Measurements from ENCODE around the gene RABGAP1L.
"Not testable (repeated sequence)": the region's sequence is repeated elsewhere in the genome, so short reads cannot be mapped to it uniquely, and the experiment has no call there.

RABGAP1L gene

DNA sequence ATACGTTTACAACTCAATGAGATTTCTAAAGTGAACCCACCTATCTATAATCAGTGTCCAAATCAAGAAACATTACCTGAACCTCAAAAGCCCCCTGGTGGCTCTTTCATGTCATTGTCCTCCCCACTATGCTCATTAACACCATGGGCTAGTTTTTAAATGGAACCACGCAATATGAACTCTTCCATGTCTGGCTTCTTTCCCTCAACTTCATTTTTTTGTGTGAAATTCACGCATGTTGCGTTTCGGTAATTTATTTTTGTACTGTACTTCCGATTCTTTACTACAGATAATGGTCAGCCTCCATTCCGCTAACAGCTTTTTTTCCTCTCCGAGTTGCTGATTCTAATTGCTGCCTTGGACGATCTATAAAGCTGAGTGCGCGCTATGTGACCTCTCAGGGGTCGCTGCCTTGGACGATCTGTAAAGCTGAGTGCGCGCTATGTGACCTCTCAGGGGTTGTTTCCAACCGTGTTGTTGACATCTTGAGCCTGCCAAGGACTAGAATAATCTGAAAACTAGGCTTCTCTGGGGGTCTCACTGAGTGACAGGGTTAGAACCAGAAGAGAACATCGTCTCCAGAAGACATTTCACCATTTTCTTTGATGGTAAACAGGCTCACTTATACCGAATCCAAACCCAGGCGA is 839.4 kb downstream of the RABGAP1L start:
- peak; percentile 28 for DNase-seq (ENCODE audit: low read depth)

DNA sequence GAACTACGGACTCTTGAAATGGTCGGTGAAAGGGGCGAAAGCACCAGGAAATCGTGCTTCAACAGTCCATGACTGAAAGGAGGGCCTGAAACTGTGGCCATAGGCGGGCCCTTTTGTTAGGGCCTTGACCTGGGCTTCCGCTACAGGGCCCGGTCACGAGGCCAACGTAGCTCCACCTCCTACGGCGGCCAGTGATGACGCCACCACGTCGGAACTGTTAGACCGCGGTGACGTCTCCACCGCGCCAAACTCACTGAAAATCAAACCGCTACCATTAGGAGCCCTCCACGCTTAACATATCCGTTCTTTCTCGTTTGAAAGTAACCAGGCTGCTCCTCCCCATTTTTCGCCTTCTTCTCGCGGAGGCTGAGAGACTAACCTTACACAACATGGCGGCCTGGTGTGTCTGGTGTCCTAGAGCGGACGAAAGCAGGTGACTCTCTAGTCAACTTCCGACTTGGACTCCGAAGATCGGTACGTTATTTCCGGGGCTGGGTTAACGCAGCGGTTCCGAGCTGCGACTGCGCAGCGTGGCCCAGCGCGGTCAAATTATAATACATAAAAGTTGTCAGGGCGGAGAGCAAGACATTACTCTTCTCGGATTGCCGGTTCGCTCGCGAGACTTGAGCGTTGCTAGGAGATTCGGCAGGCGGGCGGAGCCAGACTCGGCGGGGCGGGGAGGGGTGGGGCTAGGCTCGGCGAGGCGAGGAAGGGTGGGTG is 840.1 kb downstream of the RABGAP1L start:
- DNase-seq (ENCODE audit: low read depth), result peak; percentile 95

- no peak for DNase-seq (ENCODE audit: low read depth)
Measured at GRCh38 chr1:174999936-175000696, 840.8 kb downstream of the RABGAP1L start, which contains the start of gene CACYBP. Gene CACYBP (plus strand): TSS chr1:174999947. CDS start chr1:175000181, 234 bp downstream.

- no peak for DNase-seq (ENCODE audit: low read depth)
Measured at GRCh38 chr1:175000697-175001187, 841.4 kb downstream of the RABGAP1L start.

GRCh38 chr1:175002910-175003517 is 843.7 kb downstream of the RABGAP1L start:
- DNase-seq (ENCODE audit: low read depth), result no peak

GRCh38 chr1:175003521-175003920 is 844.2 kb downstream of the RABGAP1L start:
- no peak for DNase-seq (ENCODE audit: low read depth)

- no peak for DNase-seq (ENCODE audit: low read depth)
Measured at GRCh38 chr1:175005085-175005783, 845.9 kb downstream of the RABGAP1L start.

GRCh38 chr1:175009532-175009931 is 850.2 kb downstream of the RABGAP1L start:
- DNase-seq (ENCODE audit: low read depth), result no peak

GRCh38 chr1:175013445-175013844 is 854.1 kb downstream of the RABGAP1L start:
- DNase-seq (ENCODE audit: low read depth), result no peak

GRCh38 chr1:175015243-175015642 is 855.9 kb downstream of the RABGAP1L start:
- no peak for DNase-seq (ENCODE audit: low read depth)

DNA sequence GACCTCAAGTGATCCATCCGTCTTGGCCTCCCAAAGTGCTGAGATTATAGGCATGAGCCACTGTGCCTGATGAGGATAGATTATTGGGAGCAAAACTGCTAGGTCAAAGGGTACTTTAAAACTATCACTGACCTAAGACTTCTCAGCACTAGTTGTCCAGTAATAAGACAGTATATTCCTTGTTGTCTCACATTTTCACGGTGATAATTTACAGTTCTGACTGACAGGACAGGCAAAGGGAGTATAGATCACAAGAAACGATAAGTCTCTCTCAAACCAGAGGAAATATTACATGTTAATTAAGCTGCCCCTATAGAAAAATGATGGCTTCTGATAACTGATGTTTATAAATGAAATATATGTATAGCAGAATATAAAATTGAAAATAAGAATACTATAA is 860.2 kb downstream of the RABGAP1L start:
- no peak for DNase-seq (ENCODE audit: low read depth)

GRCh38 chr1:175023043-175023921 is 864.0 kb downstream of the RABGAP1L start, which contains the start of gene MRPS14:
Gene MRPS14 (minus strand): TSS chr1:175023425. CDS start chr1:175023408, 17 bp downstream.
- peak; percentile 96 for DNase-seq (ENCODE audit: low read depth)

- not testable (repeated sequence) for DNase-seq (ENCODE audit: low read depth)
Measured at GRCh38 chr1:175023922-175024242, 864.6 kb downstream of the RABGAP1L start.

DNA sequence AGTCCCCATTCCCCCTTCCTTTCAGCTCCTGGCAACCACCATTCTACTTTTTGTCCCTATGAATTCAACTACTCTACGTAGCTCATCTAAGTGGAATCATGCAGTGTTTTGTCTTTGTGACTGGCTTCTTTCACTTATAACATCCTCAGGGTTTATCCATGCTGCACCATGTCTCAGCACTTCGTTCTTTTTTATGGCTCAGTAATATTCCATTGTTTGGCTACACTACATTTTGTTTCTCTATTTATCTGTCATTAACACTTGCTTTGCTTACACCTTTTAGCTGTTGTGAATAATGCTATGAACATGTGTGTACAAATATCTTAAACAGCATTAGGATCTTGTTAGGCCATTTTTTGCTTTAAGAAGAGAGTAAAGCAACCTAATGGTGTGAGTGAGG is 865.5 kb downstream of the RABGAP1L start:
- no peak for DNase-seq (ENCODE audit: low read depth)

DNA sequence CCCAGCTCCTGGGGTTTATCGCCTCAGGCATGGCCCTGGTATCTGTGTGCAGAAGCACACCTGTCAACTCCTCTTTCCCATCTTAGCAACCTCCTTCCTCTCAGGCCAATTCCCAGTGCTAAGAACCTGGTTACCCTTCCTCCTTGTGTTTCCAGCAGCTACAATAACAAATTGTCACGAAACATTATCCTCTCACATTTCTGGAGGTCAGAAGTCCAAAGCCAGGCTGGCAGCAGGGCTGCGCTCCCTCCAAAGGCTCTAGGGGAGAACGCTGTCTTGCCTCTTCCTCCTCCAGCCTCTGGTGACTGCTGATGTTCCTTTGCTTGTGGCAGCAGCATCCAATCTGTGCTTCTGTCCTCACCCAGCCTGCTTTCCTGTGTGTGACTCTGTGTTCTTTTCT is 874.6 kb downstream of the RABGAP1L start:
- DNase-seq (ENCODE audit: low read depth), result no peak

DNA sequence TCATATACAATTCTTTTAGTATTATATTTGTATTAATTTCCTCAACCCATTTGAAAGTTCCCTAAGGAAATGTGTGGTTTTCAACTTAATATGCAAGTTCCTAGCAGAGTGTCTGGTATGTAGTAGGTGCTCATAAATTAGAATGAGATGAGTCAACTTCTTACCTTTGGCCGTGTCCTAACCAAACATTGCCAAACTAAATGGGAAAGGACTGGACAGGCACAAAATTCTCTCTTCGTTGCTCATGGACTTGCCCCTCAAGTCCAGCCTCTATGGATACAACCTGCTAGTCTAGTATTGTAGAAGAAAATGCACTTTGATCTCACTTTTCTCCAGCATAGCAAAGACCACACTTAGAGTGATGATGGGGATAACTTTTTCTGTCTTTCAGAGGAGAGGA is 875.5 kb downstream of the RABGAP1L start:
- no peak for DNase-seq (ENCODE audit: low read depth)

- DNase-seq (ENCODE audit: low read depth), result no peak
Measured at GRCh38 chr1:175035865-175036264, 876.5 kb downstream of the RABGAP1L start.

- DNase-seq (ENCODE audit: low read depth), result no peak
Measured at GRCh38 chr1:175036476-175036875, 877.2 kb downstream of the RABGAP1L start.

DNA sequence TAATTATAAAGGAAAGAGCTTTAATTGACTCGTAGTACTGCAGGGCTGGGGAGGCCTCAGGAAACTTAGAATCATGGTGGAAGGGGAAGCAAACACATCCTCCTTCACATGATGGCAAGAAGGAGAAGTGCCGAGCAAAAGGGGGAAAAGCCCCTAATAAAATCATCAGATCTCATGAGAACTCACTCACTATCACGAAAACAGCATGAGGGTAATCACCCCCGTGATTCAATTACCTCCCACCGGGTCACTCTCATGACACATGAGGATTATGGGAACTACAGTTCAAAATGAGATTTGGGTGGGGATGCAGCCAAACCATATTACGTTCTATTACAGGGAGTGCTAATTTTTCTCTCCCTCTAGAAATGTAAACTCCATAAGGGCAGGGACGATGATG is 878.1 kb downstream of the RABGAP1L start:
- no peak for DNase-seq (ENCODE audit: low read depth)

GRCh38 chr1:175040324-175040879 is 881.1 kb downstream of the RABGAP1L start:
- no peak for DNase-seq (ENCODE audit: low read depth)
